Gastrocnemius medialis (tissue), 4 donors: Measurements from ENCODE around the gene STRN4.

Experiments used
- POLR2A ChIP-seq, 2 donors: fragments of 450-650 bp; IDR thresholded peaks; one replicate each; pipeline ENCODE4 v1.6.1; 2017; ENCODE audit warnings: antibody characterized with exemption in 2 of 2, mild to moderate bottlenecking in 2 of 2, moderate library complexity in 2 of 2
- TF ChIP-seq, protein P1 (sequence below), 5 experiments: fragments of 450-650 bp in 3 of 5; fragments of 200-600 bp in 2 of 5; sonication (generic) in 2 of 5; IDR thresholded peaks in 4 of 5; conservative IDR thresholded peaks in 1 of 5; 1 replicate in 4 of 5; 2 replicates in 1 of 5; pipeline ENCODE4 v1.5.1; 2016 to 2019; ENCODE audit warnings: antibody characterized with exemption in 5 of 5, mild to moderate bottlenecking in 3 of 5, moderate library complexity in 3 of 5

- TF ChIP-seq, protein P1, sequence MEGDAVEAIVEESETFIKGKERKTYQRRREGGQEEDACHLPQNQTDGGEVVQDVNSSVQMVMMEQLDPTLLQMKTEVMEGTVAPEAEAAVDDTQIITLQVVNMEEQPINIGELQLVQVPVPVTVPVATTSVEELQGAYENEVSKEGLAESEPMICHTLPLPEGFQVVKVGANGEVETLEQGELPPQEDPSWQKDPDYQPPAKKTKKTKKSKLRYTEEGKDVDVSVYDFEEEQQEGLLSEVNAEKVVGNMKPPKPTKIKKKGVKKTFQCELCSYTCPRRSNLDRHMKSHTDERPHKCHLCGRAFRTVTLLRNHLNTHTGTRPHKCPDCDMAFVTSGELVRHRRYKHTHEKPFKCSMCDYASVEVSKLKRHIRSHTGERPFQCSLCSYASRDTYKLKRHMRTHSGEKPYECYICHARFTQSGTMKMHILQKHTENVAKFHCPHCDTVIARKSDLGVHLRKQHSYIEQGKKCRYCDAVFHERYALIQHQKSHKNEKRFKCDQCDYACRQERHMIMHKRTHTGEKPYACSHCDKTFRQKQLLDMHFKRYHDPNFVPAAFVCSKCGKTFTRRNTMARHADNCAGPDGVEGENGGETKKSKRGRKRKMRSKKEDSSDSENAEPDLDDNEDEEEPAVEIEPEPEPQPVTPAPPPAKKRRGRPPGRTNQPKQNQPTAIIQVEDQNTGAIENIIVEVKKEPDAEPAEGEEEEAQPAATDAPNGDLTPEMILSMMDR (IDR thresholded peaks at IDR 0.05 in 4 of 5, conservative IDR thresholded peaks at IDR 0.05 in 1 of 5): no peak
- TF ChIP-seq POLR2A (IDR thresholded peaks at IDR 0.05): no peak
Observed at GRCh38 chr19:46723023-46723461, 23.2 kb downstream of the STRN4 start.
